Endothelial cell of umbilical vein (primary cell): ENCODE data around the gene CCDC170. TPM values are rescaled to one million over a fixed set of nuclear protein-coding genes. Genes with fewer than 3 reads are reported as not detected.

Experiments
- Bru-seq: library from RNA; stranded (reverse); fragments of 400-500 nt; gene quantifications from one replicate; lab custom pipeline; 2021; lab: Mats Ljungman, UMichigan
- BruChase-seq, 2 experiments: library from RNA; stranded (reverse); fragments of 400-500 nt; gene quantifications; one replicate each; lab custom pipeline; 2021; lab: Mats Ljungman, UMichigan
- BruUV-seq: library from RNA; stranded (reverse); fragments of 400-500 nt; replicated peaks from 2 replicates; lab custom pipeline; 2021; lab: Mats Ljungman, UMichigan
- CTCF ChIA-PET: fragments of 300-600, 350-600 bp; sonication (Branson Sonifier 250); formaldehyde crosslinking; loops from one replicate; lab custom pipeline; 2021; ENCODE audit warnings: antibody characterized with exemption, inconsistent platforms; lab: Charles Lee
- POLR2A ChIA-PET: fragments of 300-600, 350-600 bp; sonication (Branson Sonifier 250); formaldehyde crosslinking; loops from one replicate; lab custom pipeline; 2021; ENCODE audit warnings: antibody characterized with exemption, inconsistent platforms; lab: Charles Lee
- DNase-seq: peaks from one replicate; pipeline ENCODE4 v3.0.0-alpha.2; 2011; ENCODE audit warnings: low read depth, low spot score
- FAIRE-seq: peaks from 2 replicates; lab custom pipeline; 2011; peaks lifted over from hg19 to GRCh38; lab: Jason Lieb, UNC
- H2AFZ ChIP-seq: 2 replicates; pipeline ENCODE4 v1.6.0; 2012; ENCODE audit warnings: low read depth, low read length, control low read depth, inconsistent platforms
- H3K27ac ChIP-seq: 2 replicates; pipeline ENCODE4 v1.5.1; 2011; ENCODE audit warnings: low read depth, mild to moderate bottlenecking, control low read depth, low read length, moderate library complexity; ENCODE audit not compliant: insufficient read depth
- H3K27me3 ChIP-seq, 2 experiments: 2 replicates each; pipeline versions ENCODE4 v1.6.0 to v1.6.1; 2011; ENCODE audit warnings: low read length in 2 of 2, mixed read lengths in 1 of 2; ENCODE audit not compliant: control insufficient read depth in 2 of 2, insufficient read depth in 2 of 2
- H3K36me3 ChIP-seq, 2 experiments: 2 replicates in 1 of 2; 3 replicates in 1 of 2; pipeline ENCODE4 v1.5.1; 2011; ENCODE audit warnings: low read length in 2 of 2, mild to moderate bottlenecking in 1 of 2, moderate library complexity in 1 of 2; ENCODE audit not compliant: control insufficient read depth in 2 of 2, insufficient read depth in 2 of 2; ENCODE audit errors: extremely low read depth in 1 of 2
- H3K4me1 ChIP-seq: 3 replicates; pipeline ENCODE4 v1.5.1; 2011; ENCODE audit warnings: mild to moderate bottlenecking, low read length; ENCODE audit not compliant: control insufficient read depth, insufficient read depth; ENCODE audit errors: extremely low read depth
- H3K4me2 ChIP-seq: 2 replicates; pipeline ENCODE4 v1.6.1; 2011; ENCODE audit warnings: low read length, control low read depth, mixed read lengths; ENCODE audit not compliant: insufficient read depth
- H3K4me3 ChIP-seq, 3 experiments: fragments of 200-600 bp in 1 of 3; sonication (generic), shearing (Covaris generic) in 1 of 3; replicated peaks in 1 of 3; 2 replicates each; pipeline ENCODE4 v1.5.1; 2011 to 2016; ENCODE audit warnings: control low read depth in 3 of 3, low read length in 3 of 3, mild to moderate bottlenecking in 2 of 3, inconsistent platforms in 1 of 3, low read depth in 1 of 3, moderate library complexity in 1 of 3; ENCODE audit not compliant: insufficient read depth in 1 of 3
- H3K79me2 ChIP-seq: 2 replicates; pipeline ENCODE4 v1.6.0; 2012; ENCODE audit warnings: low read length, inconsistent platforms; ENCODE audit not compliant: control insufficient read depth, insufficient read depth
- H3K9ac ChIP-seq: replicated peaks from 2 replicates; pipeline ENCODE3; 2011; ENCODE audit warnings: low read length, control low read depth; ENCODE audit not compliant: insufficient read depth; ENCODE audit errors: extremely low read depth
- H3K9me1 ChIP-seq: replicated peaks from 3 replicates; pipeline ENCODE4 v1.6.0; 2011; ENCODE audit warnings: mild to moderate bottlenecking, low read length; ENCODE audit not compliant: control insufficient read depth, insufficient read depth; ENCODE audit errors: extremely low read depth
- H3K9me3 ChIP-seq: replicated peaks from 2 replicates; pipeline ENCODE4 v1.5.1; 2012; ENCODE audit warnings: low read length, inconsistent platforms; ENCODE audit not compliant: control insufficient read depth, insufficient read depth
- H4K20me1 ChIP-seq: replicated peaks from 2 replicates; pipeline ENCODE3; 2011; ENCODE audit warnings: mild to moderate bottlenecking, low read length; ENCODE audit not compliant: control insufficient read depth, insufficient read depth; ENCODE audit errors: extremely low read depth
- EZH2 ChIP-seq: IDR thresholded peaks from 2 replicates; pipeline ENCODE4 v1.6.1; 2012; ENCODE audit warnings: borderline replicate concordance, low read depth, mild to moderate bottlenecking, moderate library complexity, low read length, inconsistent platforms; ENCODE audit not compliant: severe bottlenecking
- FOS ChIP-seq: IDR thresholded peaks from 2 replicates; pipeline ENCODE4 v1.6.1; 2011; ENCODE audit warnings: mild to moderate bottlenecking, low read length, moderate library complexity, borderline replicate concordance; ENCODE audit not compliant: insufficient read depth
- GATA2 ChIP-seq: IDR thresholded peaks from 2 replicates; pipeline ENCODE4 v1.7.0; 2011; ENCODE audit warnings: low read depth, mild to moderate bottlenecking, moderate library complexity, mixed read lengths, low read length; ENCODE audit not compliant: insufficient read length, insufficient read depth
- JUN ChIP-seq: IDR thresholded peaks from 2 replicates; pipeline ENCODE4 v1.6.1; 2011; ENCODE audit warnings: borderline replicate concordance, low read depth; ENCODE audit not compliant: insufficient read length, insufficient read depth
- MAX ChIP-seq: IDR thresholded peaks from 2 replicates; pipeline ENCODE4 v1.6.1; 2011; ENCODE audit not compliant: insufficient read depth, insufficient read length
- MYC ChIP-seq: IDR thresholded peaks from one replicate; pipeline ENCODE4 v1.6.1; 2011; ENCODE audit warnings: mild to moderate bottlenecking, low read depth, low read length
- POLR2A ChIP-seq: IDR thresholded peaks from 2 replicates; pipeline ENCODE4 v1.6.1; 2012; ENCODE audit warnings: low read depth, mild to moderate bottlenecking, control low read depth, low read length
- POLR2AphosphoS5 ChIP-seq: IDR thresholded peaks from 2 replicates; pipeline ENCODE4 v1.6.1; 2012; ENCODE audit warnings: low read depth, mild to moderate bottlenecking, control low read depth, low read length, moderate library complexity; ENCODE audit not compliant: insufficient read depth
- dilution Hi-C: fragments of 300-500 bp; cut with MboI; formaldehyde crosslinking; loops from one replicate; pipeline ENCODE4 v1.15.0; 2019; ENCODE audit warnings: low sequenced_read_pairs; ENCODE audit not compliant: extremely low pct_ligation_motif_present
- intact Hi-C: fragments of 100-400 bp; cut with micrococcal nuclease; formaldehyde crosslinking; loops from one replicate; pipeline ENCODE4 v1.10.0; 2022
- long read RNA-seq: library from polyadenylated mRNA; stranded (forward); transcript quantifications from one replicate; pipeline ENCODE4 v2.0.0, GENCODE V29; 2021
- polyA minus RNA-seq, 3 experiments: library from RNA; depleted of rRNA, polyadenylated mRNA; stranded (reverse); fragments of >200 nt; gene quantifications; 1 replicate in 1 of 3; 2 replicates in 2 of 3; pipeline ENCODE4 v1.2.3, GENCODE V29; 2011
- polyA plus RNA-seq, 4 experiments: library from polyadenylated mRNA; depleted of rRNA in 3 of 4; stranded (reverse) in 3 of 4; unstranded in 1 of 4; fragments of >200 nt; gene quantifications; 2 replicates each; pipeline versions ENCODE4 v1.2.1 to v1.2.3, GENCODE V29; 2011 to 2012; ENCODE audit warnings: missing spikeins in 1 of 4
- total RNA-seq: library from RNA; stranded (reverse); gene quantifications from 2 replicates; pipeline ENCODE4 v1.2.3, GENCODE V29; 2021
- TF ChIP-seq, protein P1 (sequence below), 2 donors: IDR thresholded peaks; 1 replicate in 1 of 2; 2 replicates in 1 of 2; pipeline ENCODE4 v1.5.1; 2011; ENCODE audit warnings: low read length in 2 of 2, mild to moderate bottlenecking in 2 of 2, moderate library complexity in 2 of 2, control low read depth in 1 of 2, inconsistent platforms in 1 of 2, low read depth in 1 of 2; ENCODE audit not compliant: insufficient read depth in 1 of 2; ENCODE audit errors: extremely low read depth in 1 of 2

CCDC170 gene
- 0.07 and 0.53 TPM in 2 replicates for total RNA-seq
- 0.13 and 0.21 TPM in 2 replicates for polyA plus RNA-seq
- 0.12 and 0.14 TPM in 2 replicates for polyA plus RNA-seq (2011; cell fraction: cytosol; rRNA removed)
- 0.22 and 0.28 TPM in 2 replicates for polyA plus RNA-seq (2011; cell fraction: nucleus; rRNA removed)
- polyA plus RNA-seq (2012), result 0.39 and 0.71 TPM in 2 replicates
- polyA minus RNA-seq, result 0.34 and 1.7 TPM in 2 replicates
- not detected for polyA minus RNA-seq (2011; cell fraction: cytosol; rRNA and poly(A)+ RNA removed)
- polyA minus RNA-seq (2011; cell fraction: nucleus; rRNA and poly(A)+ RNA removed), result 0.14 TPM in 2 replicates
- percentile 19 among the genes with signal in this experiment for Bru-seq, nascent RNA
- BruChase-seq, experiment 1, labeled RNA remaining after a 6-hour chase, result percentile 25 among the genes with signal in this experiment
- BruChase-seq, experiment 2, labeled RNA remaining after a 2-hour chase, result percentile 21 among the genes with signal in this experiment
- long read RNA-seq, result 0 reads

GRCh38 chr6:151493804-151494234, at the start of gene CCDC170:
TSS of gene CCDC170 (plus strand) at chr6:151494017. CDS start at chr6:151494129, 112 bp downstream.
- dilution Hi-C loops, result no loop called here
- H3K27ac ChIP-seq, result peak within 1 kb of the TSS; percentile 14
- peak within 1 kb of the TSS; percentile 70 for H3K9ac ChIP-seq
- H3K9me3 ChIP-seq, result no peaks in the 10 kb centered on the region
- H4K20me1 ChIP-seq, result no peaks in the 10 kb centered on the region
- DNase-seq (peak; percentile 52), FAIRE-seq (no peak)
- peak within 1 kb of the TSS; percentile 96 for H3K4me2 ChIP-seq
- peaks cover 12% of the 10 kb centered on the region for H3K4me1 ChIP-seq
- no peaks in the 10 kb centered on the region for H3K79me2 ChIP-seq
- no peaks in the 10 kb centered on the region for H3K9me1 ChIP-seq
- ChIA-PET POLR2A (no interaction called here), CTCF (interaction anchor here (1.2 kb wide), 1 partner anchor 9 kb away, joined by 3 read pairs; no protein-coding TSS in a partner anchor)
- H3K4me3 ChIP-seq, result peak within 1 kb of the TSS; percentile 51 to 82 (median 64)
- peak within 1 kb of the TSS; percentile 83 for H2AFZ ChIP-seq
- no peaks in the 10 kb centered on the region for H3K36me3 ChIP-seq
- TF ChIP-seq POLR2AphosphoS5 (peak; percentile 39), EZH2 (peak; percentile 3), MYC (no peak)
- no TSS peak for BruUV-seq
- H3K27me3 ChIP-seq, result no peaks in the 10 kb centered on the region
- intact Hi-C loops, result loop anchor here (5.0 kb wide), 1 partner anchor 773 kb away; no protein-coding TSS in a partner anchor

DNA sequence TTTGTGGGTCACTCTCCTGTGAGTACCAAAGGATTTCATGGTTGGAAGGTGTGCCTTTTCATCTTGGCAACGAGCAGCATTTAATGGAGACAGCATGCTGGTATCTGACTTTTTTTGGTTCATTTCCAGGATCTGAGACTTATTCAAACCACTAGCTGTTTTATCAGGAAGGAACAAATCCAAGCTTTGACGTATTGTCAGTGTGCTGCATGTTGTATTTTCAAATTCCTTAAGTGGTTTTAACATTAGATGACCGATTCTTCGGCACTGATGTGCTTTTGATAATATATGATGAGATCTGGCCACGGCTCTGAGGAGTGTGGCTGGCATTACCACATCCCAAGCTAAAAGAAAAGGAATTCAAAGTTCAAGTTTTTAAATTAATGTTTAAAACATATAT, 48.3 kb upstream of the CCDC170 start:
- peak; percentile 53 for DNase-seq
- no peak overlapping the region for H3K4me2 ChIP-seq
- H3K27me3 ChIP-seq, result no peaks in the 10 kb centered on the region
- ChIA-PET POLR2A (interaction anchor here (0.7 to 1.2 kb wide), 2 partner anchors 54 to 55 kb away, joined by 3 to 4 read pairs; partner anchors contain the start of gene ZBTB2), CTCF (interaction anchor here (0.9 to 1.8 kb wide), 7 partner anchors 8 to 1040 kb away, joined by 3 to 10 read pairs (median 4); no protein-coding TSS in a partner anchor)
- H3K4me3 ChIP-seq, result no peak overlapping the region
- no TSS peak for BruUV-seq
- H3K9ac ChIP-seq, result no peak overlapping the region
- H3K36me3 ChIP-seq, result peaks cover 0 to 2% of the 10 kb centered on the region in 2 experiments
- no peak for TF ChIP-seq FOS
- no peak for TF ChIP-seq MAX
- TF ChIP-seq POLR2A, result no peak
- TF ChIP-seq JUN, result no peak
- TF ChIP-seq, protein P1, sequence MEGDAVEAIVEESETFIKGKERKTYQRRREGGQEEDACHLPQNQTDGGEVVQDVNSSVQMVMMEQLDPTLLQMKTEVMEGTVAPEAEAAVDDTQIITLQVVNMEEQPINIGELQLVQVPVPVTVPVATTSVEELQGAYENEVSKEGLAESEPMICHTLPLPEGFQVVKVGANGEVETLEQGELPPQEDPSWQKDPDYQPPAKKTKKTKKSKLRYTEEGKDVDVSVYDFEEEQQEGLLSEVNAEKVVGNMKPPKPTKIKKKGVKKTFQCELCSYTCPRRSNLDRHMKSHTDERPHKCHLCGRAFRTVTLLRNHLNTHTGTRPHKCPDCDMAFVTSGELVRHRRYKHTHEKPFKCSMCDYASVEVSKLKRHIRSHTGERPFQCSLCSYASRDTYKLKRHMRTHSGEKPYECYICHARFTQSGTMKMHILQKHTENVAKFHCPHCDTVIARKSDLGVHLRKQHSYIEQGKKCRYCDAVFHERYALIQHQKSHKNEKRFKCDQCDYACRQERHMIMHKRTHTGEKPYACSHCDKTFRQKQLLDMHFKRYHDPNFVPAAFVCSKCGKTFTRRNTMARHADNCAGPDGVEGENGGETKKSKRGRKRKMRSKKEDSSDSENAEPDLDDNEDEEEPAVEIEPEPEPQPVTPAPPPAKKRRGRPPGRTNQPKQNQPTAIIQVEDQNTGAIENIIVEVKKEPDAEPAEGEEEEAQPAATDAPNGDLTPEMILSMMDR (IDR thresholded peaks at IDR 0.05; ENCODE audit: extremely low read depth in 1 of 2, insufficient read depth in 1 of 2, low read depth in 1 of 2, low read length in 2 of 2), result no peak
- no peak for TF ChIP-seq GATA2
- TF ChIP-seq EZH2, result no peak
- no peak for TF ChIP-seq POLR2AphosphoS5
- TF ChIP-seq MYC, result no peak
- dilution Hi-C loops (no loop called here), intact Hi-C loops (no loop called here)
- peak overlapping the region; percentile 62 for H3K27ac ChIP-seq
- peak; percentile 48 for FAIRE-seq
- H3K9me1 ChIP-seq, result no peaks in the 10 kb centered on the region
- no peak overlapping the region for H2AFZ ChIP-seq
- peaks cover 21% of the 10 kb centered on the region for H3K79me2 ChIP-seq
- peaks cover 11% of the 10 kb centered on the region for H3K4me1 ChIP-seq
- no peaks in the 10 kb centered on the region for H3K9me3 ChIP-seq
- no peaks in the 10 kb centered on the region for H4K20me1 ChIP-seq
